ENCODE measurements around the gene MTHFSD.

The MTHFSD gene

DNA sequence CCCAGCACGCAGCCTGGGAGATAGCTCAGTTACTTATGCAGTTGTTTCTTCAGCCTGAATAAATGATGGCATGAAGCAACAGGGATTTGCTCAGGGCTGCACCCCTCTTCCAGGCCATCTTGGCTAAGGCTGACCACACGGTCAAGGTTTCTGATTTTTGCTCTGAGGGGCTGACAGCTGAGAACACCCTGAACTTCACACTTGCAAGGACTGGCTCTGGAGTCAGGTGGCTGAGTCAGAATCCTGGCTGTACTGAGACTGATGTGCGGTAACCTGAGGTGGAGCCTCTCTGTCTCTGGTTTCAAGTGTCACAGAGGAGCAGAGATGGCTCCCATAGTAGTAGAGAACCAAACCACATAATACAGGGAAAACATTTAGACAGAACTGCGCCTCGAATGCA is 4.8 kb downstream of the MTHFSD start:
- no peak for DNase-seq (ENCODE audit: low read depth, low spot score)

DNA sequence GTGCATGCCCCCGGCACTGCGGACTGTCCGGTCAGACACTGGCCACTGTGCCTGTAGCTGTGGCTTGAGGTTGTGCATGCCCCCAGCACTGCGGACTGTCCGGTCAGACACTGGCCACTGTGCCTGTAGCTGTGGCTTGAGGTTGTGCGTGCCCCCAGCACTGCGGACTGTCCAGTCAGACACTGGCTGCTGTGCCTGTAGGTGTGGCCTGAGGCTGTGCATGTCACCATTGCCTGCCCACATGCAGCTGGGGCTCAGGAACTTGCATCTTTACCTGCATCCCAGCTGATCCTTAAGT is 5.2 kb downstream of the MTHFSD start:
- DNase-seq (ENCODE audit: low read depth, low spot score), result no peak

GRCh38 chr16:86549076-86549892 is 5.8 kb downstream of the MTHFSD start:
- DNase-seq (ENCODE audit: low read depth, low spot score), result no peak

- DNase-seq (ENCODE audit: low read depth, low spot score), result no peak
Measured at GRCh38 chr16:86547286-86547685, 7.7 kb downstream of the MTHFSD start.

DNA sequence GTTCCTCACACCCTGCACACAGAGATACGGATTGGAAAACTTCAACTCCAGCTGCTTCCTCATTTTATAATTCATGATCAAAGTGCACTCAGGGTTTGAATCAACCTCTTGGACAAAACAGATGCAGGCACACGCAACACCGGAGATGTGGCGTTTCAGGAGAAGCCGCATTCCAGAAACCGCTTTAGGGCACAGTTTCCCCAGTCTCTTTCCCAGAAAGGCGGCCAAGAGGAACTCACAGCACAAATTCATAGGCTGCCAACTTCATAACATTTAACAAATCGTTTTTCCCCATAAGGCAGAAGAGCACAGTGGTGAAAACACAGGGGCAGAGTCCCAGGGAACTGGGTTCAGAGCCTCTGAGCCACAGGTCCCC is 8.4 kb downstream of the MTHFSD start:
- DNase-seq (ENCODE audit: low read depth, low spot score), result no peak

GRCh38 chr16:86545954-86546637 is 8.9 kb downstream of the MTHFSD start:
- DNase-seq (ENCODE audit: low read depth, low spot score), result peak; percentile 50

GRCh38 chr16:86545481-86545880 is 9.6 kb downstream of the MTHFSD start:
- DNase-seq (ENCODE audit: low read depth, low spot score), result no peak

DNA sequence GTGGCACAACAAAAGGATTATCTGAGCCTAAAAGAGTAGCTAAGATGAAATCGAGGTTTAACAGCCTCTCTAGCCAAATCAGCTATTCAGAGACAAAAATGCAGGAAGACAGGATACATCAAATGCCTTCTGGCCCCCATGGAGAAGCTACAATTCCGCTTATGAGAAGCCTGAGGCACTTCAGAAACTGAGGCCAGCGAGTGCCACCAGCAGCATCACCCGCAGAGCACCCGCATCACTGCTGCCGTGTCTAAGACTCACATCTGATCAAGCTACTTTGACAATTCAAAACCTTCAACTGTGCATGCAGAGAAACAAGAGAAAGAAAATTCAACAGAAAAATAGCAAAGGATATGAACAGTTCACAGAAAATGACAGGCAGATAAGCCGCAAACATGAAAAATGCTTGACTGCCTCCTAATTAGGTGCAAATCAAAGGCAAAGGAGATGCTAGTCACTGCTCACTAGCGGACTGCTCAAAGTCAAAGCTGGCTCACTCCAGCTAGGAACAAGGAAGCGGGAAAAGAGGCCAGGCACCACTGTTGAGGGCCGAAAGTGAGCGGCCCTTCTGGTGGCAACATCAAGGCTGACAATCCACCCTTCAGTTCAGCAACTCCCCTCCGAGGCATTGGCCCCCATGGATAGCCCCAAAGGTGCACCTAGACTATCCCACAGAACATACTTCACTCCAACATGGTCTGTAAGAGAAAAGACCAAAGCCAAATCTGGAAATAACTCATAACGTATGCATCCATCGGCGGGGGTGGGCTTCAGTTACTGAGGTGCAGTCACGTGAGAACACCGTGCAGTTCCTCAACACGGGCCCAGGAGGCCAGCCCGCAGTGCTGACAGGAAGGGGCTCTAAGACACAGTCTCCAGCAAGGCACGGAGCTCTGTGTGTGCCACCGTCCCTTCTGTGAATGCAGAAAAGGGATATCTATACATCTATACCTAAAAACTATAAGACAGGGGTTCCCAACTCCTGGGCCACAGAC is 12.0 kb downstream of the MTHFSD start:
- DNase-seq (ENCODE audit: low read depth, low spot score), result no peak

DNA sequence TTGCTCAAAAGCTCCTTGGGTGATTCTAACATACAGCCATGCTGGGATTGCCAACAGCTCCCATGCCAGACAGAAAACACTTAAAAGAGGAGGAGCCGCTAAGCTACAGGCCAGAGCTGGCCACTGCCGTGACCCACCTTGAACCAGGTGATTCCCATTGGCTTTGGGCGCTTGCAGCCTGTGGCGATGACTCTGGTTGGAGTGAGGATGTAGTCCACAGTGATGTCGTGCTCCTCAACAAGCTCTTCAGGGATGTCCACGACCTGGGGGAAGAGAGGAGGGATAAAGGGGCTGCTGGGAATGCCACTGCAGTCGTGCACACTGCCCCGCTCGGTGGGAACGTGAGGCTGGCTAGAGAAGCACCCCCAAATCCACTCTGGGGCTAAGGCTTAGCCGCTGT is 13.5 kb downstream of the MTHFSD start:
- no peak for DNase-seq (ENCODE audit: low read depth, low spot score)

- no peak for DNase-seq (ENCODE audit: low read depth, low spot score)
Measured at GRCh38 chr16:86540894-86541293, 14.1 kb downstream of the MTHFSD start.

DNA sequence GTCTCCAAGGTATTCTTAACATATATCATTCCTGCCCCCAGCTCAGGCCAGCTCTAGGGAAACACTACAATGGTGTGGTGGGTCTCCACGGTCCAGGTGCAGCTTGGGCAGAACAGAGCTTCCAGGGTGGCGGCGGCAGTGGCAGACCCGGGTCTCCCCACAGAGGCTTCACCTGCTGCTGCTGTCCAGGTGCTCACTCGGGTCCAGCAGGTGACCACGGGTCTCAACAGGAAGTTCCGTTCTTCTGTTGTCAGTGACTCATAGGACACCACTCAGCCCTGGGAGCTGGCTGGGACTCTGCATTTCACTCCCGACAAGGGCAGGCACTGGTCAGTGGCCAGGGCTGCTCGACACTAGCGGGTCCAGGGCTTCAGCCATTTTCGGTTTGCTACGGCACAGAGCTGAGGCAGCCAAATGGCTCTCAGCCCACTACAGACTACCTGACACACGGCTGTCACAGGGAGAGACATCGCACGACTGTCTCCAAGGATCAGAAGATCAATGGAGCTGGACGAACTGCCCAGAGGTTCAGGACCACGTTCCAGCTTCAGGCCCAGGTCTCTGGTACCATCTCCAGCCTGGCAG is 16.7 kb downstream of the MTHFSD start:
- no peak for DNase-seq (ENCODE audit: low read depth, low spot score)

DNA sequence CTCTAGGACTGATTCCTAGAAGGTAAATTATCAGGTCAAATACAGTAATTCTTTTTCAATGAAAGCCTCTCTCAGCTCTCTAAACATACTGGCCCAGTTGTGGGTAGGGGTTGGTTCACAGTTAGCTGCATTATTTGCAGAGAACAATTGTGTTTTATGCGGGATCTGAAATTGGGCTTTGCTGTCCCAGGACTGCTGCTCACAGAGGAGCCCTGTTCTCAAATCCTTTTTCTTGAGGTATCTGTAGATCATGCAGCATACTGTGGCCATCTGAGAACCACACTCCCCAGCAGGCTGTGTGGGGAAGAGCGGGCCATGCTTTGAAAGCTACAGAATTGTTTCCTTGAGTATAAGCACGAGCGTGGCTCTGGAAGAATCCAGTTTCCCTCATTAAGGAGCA is 17.5 kb downstream of the MTHFSD start:
- DNase-seq (ENCODE audit: low read depth, low spot score), result no peak

DNA sequence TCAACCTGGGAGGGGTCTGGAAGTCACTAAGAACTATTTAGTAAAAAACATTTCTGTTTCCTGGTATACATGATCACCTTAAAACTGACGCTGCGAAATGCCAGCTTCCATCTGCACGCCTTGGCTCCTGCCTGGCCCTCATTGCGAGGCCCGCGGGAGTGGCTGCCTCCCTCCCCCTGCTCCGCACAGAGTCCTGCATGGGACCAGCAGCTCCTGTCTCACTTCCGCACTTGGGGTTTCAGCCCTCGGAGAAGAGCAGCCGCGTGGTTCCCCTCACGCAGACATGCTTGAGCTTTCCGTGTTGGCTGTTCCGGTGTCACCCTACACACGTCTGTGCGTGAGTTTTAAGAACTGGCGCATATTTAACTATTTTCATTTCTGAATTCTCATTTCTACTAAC is 18.4 kb downstream of the MTHFSD start:
- DNase-seq (ENCODE audit: low read depth, low spot score), result no peak

DNA sequence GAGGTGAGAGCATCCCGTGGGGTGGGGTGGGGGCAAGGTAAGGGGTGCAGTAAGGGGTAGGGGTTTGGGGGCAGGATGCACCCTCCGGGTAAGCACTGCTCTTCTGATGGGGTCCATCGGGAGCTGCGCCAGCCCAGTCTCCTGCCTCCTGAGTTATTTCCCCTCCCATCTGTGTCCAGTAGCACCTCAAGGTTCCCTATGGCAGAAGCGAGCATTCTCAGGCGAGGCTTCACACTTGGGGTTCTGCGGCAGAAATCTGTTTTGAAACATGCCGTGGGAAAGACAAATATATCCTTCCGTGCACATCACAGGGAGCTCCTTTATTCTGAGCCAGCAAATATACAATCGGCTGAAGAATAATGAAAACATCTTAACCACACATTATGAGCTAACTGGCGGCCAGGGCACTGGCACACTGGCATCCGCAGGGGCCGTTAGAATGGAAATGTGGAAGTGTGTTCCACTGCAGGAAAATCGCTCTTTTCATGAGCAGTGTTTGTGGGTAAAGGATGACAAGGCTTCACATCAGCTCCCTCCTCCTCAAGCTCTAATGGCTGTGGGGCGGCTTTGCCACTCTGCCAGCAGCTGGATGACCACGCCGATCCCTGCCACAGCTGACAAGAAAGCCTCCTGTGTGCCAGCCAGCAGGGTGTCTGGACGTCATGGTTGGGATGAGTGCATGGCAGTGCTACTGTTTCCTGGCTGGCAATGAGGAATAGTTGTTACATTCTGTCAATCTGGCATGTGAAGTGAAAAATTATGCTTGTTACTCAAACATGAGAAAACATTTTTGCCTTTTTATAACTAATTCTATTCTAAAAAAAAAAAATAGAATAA is 20.0 kb downstream of the MTHFSD start:
- DNase-seq (ENCODE audit: low read depth, low spot score), result peak; percentile 27

GRCh38 chr16:86533767-86534351 is 21.2 kb downstream of the MTHFSD start:
- no peak for DNase-seq (ENCODE audit: low read depth, low spot score)

DNA sequence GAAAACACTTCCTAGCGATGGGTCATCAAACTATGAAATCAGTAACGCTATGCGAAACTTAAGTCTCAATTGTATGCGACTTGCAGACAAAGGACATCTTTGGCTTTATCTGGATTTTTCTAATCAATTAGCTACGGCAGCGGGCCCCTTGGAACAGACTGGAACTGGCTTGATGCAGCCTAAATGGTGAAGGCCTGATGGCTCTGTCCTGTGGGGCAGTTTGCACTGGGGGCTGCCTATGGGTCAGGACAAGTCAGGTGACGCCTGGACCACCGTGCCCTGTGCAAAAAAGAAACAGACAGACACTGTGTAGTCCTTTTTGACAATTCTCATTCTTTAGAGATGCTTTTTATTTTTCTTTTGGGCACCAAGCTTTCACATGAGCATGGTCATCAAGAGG is 22.0 kb downstream of the MTHFSD start:
- no peak for DNase-seq (ENCODE audit: low read depth, low spot score)

GRCh38 chr16:86532526-86532815 is 22.6 kb downstream of the MTHFSD start:
- DNase-seq (ENCODE audit: low read depth, low spot score), result no peak

DNA sequence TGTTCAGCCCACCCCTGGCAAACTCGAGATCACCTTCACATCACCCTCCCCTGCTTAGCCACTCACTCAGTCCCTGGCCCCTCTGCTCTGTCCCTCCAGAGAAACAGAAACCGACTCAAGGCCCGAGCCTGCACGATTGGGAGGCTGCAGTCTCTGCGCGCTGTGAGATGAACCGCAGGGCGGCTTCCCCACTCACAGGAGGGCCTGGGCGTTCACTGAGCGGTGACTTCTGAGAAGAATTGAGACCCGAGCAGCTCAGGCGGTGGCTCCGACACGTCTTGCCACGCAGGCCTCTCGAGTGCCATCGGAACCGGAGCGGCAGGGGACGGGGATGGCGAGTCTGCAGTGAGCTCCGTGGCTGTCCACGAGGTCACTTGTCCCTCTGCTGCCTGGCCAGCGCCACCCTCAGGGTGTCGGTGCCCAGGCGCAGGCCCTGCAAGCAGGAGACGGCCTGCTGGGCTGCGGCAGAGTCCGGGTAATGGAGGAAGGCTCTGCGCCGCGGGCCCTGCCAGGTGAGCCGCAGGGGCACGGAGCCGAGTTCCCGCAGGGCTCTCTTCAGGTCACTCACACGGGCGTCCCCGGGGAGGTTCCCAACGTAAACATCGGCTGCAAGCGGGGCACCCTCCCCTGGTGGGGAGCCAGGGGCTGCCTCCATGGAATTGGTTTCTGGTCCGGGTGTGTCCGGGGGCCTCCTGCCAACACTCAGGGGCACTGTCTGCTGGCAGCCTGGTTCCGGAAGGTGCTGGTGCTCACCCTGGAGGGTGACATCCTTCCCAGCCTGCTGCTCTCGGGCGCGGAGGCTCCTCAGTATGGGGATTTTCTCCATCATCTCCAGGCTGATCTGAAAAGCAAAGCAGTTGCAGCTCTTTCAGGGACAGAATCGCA is 23.2 kb downstream of the MTHFSD start:
- no peak for DNase-seq (ENCODE audit: low read depth, low spot score)

DNA sequence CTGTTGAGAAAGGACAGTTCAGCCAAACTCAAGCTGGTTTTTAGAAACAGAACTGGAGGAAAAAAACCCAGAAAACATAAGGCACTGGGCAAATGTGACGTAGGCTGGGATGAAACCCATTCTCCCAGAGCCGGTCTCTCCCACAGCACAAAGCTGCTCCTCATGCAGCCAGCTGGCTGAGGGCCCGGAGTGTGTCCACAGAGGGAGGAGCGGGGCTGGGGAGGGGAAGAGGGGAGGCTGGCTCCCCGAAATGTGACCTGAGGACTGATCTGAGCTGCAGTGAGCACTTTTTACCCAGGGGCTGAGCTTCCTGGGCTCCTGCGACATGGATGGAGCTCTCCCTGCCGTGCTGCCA is 23.9 kb downstream of the MTHFSD start:
- peak; percentile 64 for DNase-seq (ENCODE audit: low read depth, low spot score)

Measured in astrocyte of the hippocampus (primary cell).